Measurements from ENCODE around the gene CAGE1. TPM values are rescaled to one million over a fixed set of nuclear protein-coding genes. Genes with fewer than 3 reads are reported as not detected.

The CAGE1 gene
- total RNA-seq (2021; fragmentation: NEBNext Ultra II Directional; extraction: Animal tissue kit (Norgen Biotek cat#: 25700)), result under 1 TPM in 1 of 6 experiments, not detected in 5; 0.22 TPM
- long read RNA-seq, result 0 reads

DNA sequence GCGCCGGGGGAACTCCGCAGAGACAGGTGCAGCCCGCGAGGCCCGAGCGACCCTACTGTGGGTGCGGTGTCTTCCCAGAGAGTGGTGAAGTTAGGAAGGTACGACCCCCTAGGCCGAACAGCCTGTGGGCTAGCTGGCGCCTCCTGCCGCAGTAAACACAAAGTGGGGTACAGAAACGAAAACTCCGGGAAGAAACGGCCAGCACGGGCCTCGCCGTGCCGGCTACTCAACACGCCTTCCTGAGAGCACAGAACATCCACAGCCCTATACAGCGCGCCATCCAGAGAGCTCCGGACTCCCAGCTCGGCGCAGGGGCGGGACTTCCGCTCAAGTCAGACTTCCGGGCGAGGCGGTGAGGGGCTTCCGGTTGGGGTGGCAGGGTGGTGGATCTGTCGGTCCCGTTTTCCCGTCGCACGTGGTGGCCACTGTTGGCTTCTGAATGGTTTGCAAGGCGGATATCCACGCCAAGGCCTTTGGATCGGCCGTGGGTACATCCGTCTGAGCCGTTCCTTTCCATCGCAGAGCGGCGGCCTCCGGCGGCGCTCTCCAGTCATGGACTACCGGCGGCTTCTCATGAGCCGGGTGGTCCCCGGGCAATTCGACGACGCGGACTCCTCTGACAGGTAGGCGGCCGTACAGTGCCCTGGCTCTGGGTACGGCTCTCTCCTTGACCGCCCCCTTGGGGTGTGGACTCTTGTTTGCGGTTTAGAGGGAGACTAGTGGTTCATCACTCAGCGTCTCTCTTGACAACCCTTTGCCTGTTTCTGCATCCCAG, at the start of gene CAGE1, which contains the start of gene RIOK1:
Gene CAGE1, minus strand, starts transcription at position 292 of the 775 bp plus-strand sequence. CDS start 2,569 bp downstream, outside the sequence.
Gene RIOK1, plus strand, starts transcription at position 358 of the 775 bp plus-strand sequence. Its CDS starts 195 bp downstream, at position 553.
- Mint-ChIP-seq H3K27ac (peak within 1 kb of the TSS; percentile 94), H3K9me3 (no peaks in the 10 kb centered on the region), H3K27me3 (ENCODE audit: insufficient read depth) (no peaks in the 10 kb centered on the region; the same call in 1 of the 2 replicates), H3K4me3 (peak within 1 kb of the TSS; percentile 93), H3K4me1 (ENCODE audit: low read depth) (peaks cover 45% of the 10 kb centered on the region), H3K36me3 (ENCODE audit: low read depth) (peaks cover 9% of the 10 kb centered on the region; the same call in 1 of the 2 replicates)
- peak; percentile 59 for TF ChIP-seq CTCF (IDR thresholded peaks at IDR 0.05)
- peak; percentile 96 for DNase-seq

- peaks cover 12% of the 10 kb centered on the region for H3K36me3 Mint-ChIP-seq (ENCODE audit: low read depth)
- TF ChIP-seq CTCF (IDR thresholded peaks at IDR 0.05), result no peak
- H3K4me3 Mint-ChIP-seq, result no peak overlapping the region
- no peak overlapping the region; the same call in 1 of the 2 replicates for H3K27ac Mint-ChIP-seq
- H3K4me1 Mint-ChIP-seq (ENCODE audit: low read depth), result peaks cover 21% of the 10 kb centered on the region
- peaks cover 5% of the 10 kb centered on the region; the same call in 1 of the 2 replicates for H3K27me3 Mint-ChIP-seq (ENCODE audit: insufficient read depth)
- DNase-seq, result no peak
- peaks cover 11% of the 10 kb centered on the region for H3K9me3 Mint-ChIP-seq
These were observed 49.7 kb upstream of the CAGE1 start for GRCh38 chr6:7439228-7439627.

DNA sequence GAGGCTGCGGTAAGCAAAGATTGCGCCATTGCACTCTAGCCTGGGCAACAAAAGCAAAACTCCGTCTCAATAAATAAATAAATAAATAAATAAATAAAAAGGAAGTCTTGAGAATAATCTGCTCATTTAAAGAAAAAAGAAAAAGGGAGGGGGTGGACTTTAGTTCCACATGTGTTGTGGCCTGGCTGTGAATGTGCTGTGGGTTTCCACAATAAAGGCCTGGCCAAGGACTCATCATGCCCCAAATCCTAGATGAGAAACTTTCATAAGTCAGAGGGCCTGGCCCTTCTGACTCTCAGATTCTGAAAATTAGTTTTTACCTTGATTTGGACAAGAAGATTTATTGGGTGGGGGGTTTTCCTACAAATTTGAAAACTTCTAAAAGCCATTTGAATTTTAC, 48.5 kb upstream of the CAGE1 start:
- H3K4me1 Mint-ChIP-seq (ENCODE audit: low read depth), result peaks cover 22% of the 10 kb centered on the region
- H3K9me3 Mint-ChIP-seq, result peaks cover 11% of the 10 kb centered on the region
- H3K4me3 Mint-ChIP-seq, result no peak overlapping the region
- DNase-seq, result no peak
- peaks cover 5% of the 10 kb centered on the region; the same call in 1 of the 2 replicates for H3K27me3 Mint-ChIP-seq (ENCODE audit: insufficient read depth)
- peaks cover 12% of the 10 kb centered on the region for H3K36me3 Mint-ChIP-seq (ENCODE audit: low read depth)
- H3K27ac Mint-ChIP-seq, result no peak overlapping the region
- TF ChIP-seq CTCF (IDR thresholded peaks at IDR 0.05), result no peak

DNA sequence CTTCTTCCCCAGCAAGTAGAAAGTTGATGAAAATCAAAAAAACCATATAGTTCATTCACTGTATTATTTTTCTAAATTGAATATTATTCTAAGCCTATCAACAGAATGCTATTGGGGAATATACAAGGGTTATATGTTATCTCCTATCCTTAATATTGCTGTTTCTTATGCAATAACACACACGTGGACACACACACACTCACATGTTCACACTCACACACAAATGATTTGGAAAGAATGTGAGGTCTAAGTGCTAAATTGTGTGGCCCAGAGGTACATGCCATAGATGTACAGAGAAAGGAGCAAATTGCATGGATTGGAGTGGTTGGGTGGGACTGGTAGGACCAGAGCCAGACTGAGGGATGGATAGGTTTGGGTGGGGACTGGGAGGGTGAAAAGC, 45.1 kb upstream of the CAGE1 start:
- Mint-ChIP-seq H3K4me1 (ENCODE audit: low read depth) (peaks cover 20% of the 10 kb centered on the region; the same call in 1 of the 2 replicates), H3K27me3 (ENCODE audit: insufficient read depth) (peaks cover 4% of the 10 kb centered on the region), H3K4me3 (no peak overlapping the region), H3K27ac (no peak overlapping the region), H3K36me3 (ENCODE audit: low read depth) (no peaks in the 10 kb centered on the region), H3K9me3 (no peaks in the 10 kb centered on the region)
- no peak for DNase-seq
- no peak for TF ChIP-seq CTCF (IDR thresholded peaks at IDR 0.05)

DNA sequence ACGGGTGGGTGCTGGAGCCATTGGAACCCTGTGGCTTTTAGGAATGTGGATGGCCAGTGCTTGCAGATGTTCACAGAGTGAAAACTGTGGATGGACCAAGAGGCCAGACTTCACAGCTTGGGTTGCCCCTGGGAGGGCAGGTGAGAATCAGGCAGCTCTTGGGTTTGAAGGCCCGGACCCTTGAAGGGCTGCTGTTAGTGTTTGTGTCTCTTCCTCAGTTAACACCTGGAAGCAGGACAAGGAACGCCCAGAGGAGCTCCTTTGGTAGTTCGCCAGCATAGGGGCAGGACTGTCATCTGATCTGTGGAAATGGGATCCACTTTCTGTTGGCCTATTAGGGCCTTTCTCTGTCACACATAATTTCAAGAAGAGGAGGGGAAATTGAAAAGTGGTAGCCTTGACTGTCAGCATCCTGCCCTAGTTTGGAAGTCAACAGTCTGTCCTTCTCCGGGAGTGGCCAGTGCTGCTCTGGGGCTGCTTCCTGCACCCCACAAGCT, 43.6 kb upstream of the CAGE1 start:
- Mint-ChIP-seq H3K4me3 (no peak overlapping the region; the same call in 1 of the 2 replicates), H3K27me3 (ENCODE audit: insufficient read depth) (no peaks in the 10 kb centered on the region; the same call in none of the 2 replicates), H3K4me1 (ENCODE audit: low read depth) (peaks cover 14% of the 10 kb centered on the region; the same call in 1 of the 2 replicates), H3K27ac (no peak overlapping the region), H3K36me3 (ENCODE audit: low read depth) (no peaks in the 10 kb centered on the region), H3K9me3 (no peaks in the 10 kb centered on the region)
- TF ChIP-seq CTCF (IDR thresholded peaks at IDR 0.05), result no peak
- no peak for DNase-seq

All from HFFc6 (cell line).